Measurements from ENCODE around the gene FARS2.

FARS2 gene

DNA sequence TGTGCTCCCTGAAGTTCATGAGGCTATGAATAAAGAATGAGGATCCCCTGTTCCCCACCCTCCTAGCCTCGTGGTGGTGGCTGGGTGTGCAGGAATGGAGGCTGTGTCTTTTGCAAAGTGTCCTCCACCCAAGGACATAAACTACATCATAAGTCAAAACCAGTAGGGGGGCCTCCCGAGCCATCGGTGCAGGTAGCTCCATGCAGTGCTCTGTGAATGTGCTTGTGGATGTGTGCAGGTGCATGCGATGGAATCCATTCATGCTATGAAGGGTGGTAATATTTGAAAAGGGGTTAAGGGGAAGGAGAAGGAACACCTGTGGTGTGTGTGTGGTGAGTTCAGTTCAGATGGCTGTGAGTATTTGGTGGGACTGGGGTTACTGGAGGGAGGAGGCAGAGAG, 548.1 kb downstream of the FARS2 start:
- TF ChIP-seq CTCF (IDR thresholded peaks at IDR 0.05): no peak

GRCh38 chr6:5811997-5812396, 550.7 kb downstream of the FARS2 start:
- no peak overlapping the region for H3K4me3 Mint-ChIP-seq
- peaks cover 26% of the 10 kb centered on the region for H3K9me3 Mint-ChIP-seq
- H3K36me3 Mint-ChIP-seq (ENCODE audit: low read depth): no peaks in the 10 kb centered on the region
- no peak overlapping the region for H3K27ac Mint-ChIP-seq
- TF ChIP-seq CTCF (IDR thresholded peaks at IDR 0.05): no peak
- peaks cover 8% of the 10 kb centered on the region for H3K4me1 Mint-ChIP-seq
- no peak for DNase-seq
- H3K27me3 Mint-ChIP-seq (ENCODE audit: low read depth, poor library complexity): peaks cover 21% of the 10 kb centered on the region

More for the DNA sequence above, 548.1 kb downstream of the FARS2 start:
- H3K27ac Mint-ChIP-seq: peak overlapping the region; percentile 40
- H3K4me1 Mint-ChIP-seq: peaks cover 8% of the 10 kb centered on the region
- no peak overlapping the region for H3K4me3 Mint-ChIP-seq
- H3K36me3 Mint-ChIP-seq (ENCODE audit: low read depth): peaks cover 5% of the 10 kb centered on the region
- H3K9me3 Mint-ChIP-seq: peaks cover 40% of the 10 kb centered on the region
- peaks cover 20% of the 10 kb centered on the region for H3K27me3 Mint-ChIP-seq (ENCODE audit: low read depth, poor library complexity)
- no peak for DNase-seq

- H3K27ac Mint-ChIP-seq: no peak overlapping the region
- no peak for TF ChIP-seq CTCF (IDR thresholded peaks at IDR 0.05)
- peaks cover 8% of the 10 kb centered on the region for H3K4me1 Mint-ChIP-seq
- peaks cover 17% of the 10 kb centered on the region for H3K9me3 Mint-ChIP-seq
- H3K4me3 Mint-ChIP-seq: no peak overlapping the region
- peaks cover 27% of the 10 kb centered on the region for H3K27me3 Mint-ChIP-seq (ENCODE audit: low read depth, poor library complexity)
- H3K36me3 Mint-ChIP-seq (ENCODE audit: low read depth): no peaks in the 10 kb centered on the region
- no peak for DNase-seq
Observed at GRCh38 chr6:5813625-5814027, 552.3 kb downstream of the FARS2 start.

DNA sequence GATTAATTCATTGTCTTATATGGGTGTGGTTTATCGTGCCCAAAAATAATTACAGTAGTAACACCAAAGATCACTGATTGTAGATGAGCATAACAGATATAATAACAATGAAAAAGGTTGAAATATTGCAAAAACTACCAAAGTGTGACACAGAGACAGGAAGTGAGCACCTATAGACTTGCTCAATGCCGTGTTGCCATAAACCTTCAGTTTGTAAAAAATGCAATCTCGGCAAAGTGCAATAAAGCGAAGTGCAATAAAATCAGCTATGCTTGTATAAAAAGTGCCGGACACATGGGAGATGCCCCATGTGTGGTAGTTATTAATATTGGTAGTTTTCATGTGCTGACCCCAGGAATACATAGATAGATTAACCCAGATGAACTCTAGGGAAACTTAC, 552.8 kb downstream of the FARS2 start:
- no peak overlapping the region for H3K27ac Mint-ChIP-seq
- TF ChIP-seq CTCF (IDR thresholded peaks at IDR 0.05): no peak
- H3K4me3 Mint-ChIP-seq: no peak overlapping the region
- H3K27me3 Mint-ChIP-seq (ENCODE audit: low read depth, poor library complexity): peaks cover 27% of the 10 kb centered on the region
- peaks cover 17% of the 10 kb centered on the region for H3K9me3 Mint-ChIP-seq
- peaks cover 8% of the 10 kb centered on the region for H3K4me1 Mint-ChIP-seq
- DNase-seq: no peak
- H3K36me3 Mint-ChIP-seq (ENCODE audit: low read depth): no peaks in the 10 kb centered on the region

- Mint-ChIP-seq H3K36me3 (ENCODE audit: low read depth) (no peaks in the 10 kb centered on the region), H3K4me1 (peaks cover 5% of the 10 kb centered on the region), H3K4me3 (no peak overlapping the region), H3K27me3 (ENCODE audit: low read depth, poor library complexity) (peaks cover 26% of the 10 kb centered on the region), H3K27ac (no peak overlapping the region), H3K9me3 (peaks cover 17% of the 10 kb centered on the region)
- no peak for TF ChIP-seq CTCF (IDR thresholded peaks at IDR 0.05)
- DNase-seq: no peak
Observed at GRCh38 chr6:5814901-5815300, 553.6 kb downstream of the FARS2 start.

DNA sequence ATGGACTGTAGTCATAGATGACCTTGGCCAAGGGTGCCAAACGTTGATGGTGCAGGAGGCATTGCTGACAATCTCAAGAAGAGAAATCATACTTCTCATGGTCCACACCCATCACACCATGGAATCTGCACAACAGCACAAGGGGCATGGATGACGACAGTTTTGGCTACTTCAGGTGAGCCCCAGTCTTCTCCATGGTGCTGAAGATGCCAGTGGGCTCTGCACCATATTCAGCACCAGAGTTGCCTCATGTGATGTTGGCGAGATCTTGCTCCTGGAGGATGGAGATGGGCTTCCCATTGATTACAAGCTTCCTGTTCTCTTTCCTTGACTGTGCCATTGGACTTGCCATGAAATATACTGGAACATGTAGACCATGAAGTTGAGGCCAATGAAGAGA, 556.6 kb downstream of the FARS2 start:
- no peak for TF ChIP-seq CTCF (IDR thresholded peaks at IDR 0.05)
- H3K36me3 Mint-ChIP-seq (ENCODE audit: low read depth): no peaks in the 10 kb centered on the region
- H3K27ac Mint-ChIP-seq: no peak overlapping the region
- peaks cover 18% of the 10 kb centered on the region for H3K9me3 Mint-ChIP-seq
- H3K27me3 Mint-ChIP-seq (ENCODE audit: low read depth, poor library complexity): peaks cover 20% of the 10 kb centered on the region
- no peaks in the 10 kb centered on the region for H3K4me1 Mint-ChIP-seq
- DNase-seq: no peak
- H3K4me3 Mint-ChIP-seq: no peak overlapping the region
